Omental fat pad (tissue), 4 donors: Measurements from ENCODE around the gene SPTBN1. TPM values are rescaled to one million over a fixed set of nuclear protein-coding genes. Genes with fewer than 3 reads are reported as not detected.

ENCODE experiments used
- ATAC-seq: fragments of 150-250 bp; one replicate; pipeline ENCODE4 v1.9.1; 2016; ENCODE audit warnings: mild to moderate bottlenecking, moderate library complexity; ENCODE audit not compliant: low FRiP score
- DNase-seq: peaks from one replicate; pipeline ENCODE4 v3.0.0-alpha.2; 2019; ENCODE audit warnings: low spot score
- CTCF ChIP-seq, 3 donors: fragments of 450-650 bp; IDR thresholded peaks; one replicate each; pipeline ENCODE4 v1.5.1; 2016 to 2017; ENCODE audit warnings: antibody characterized with exemption in 3 of 3, mild to moderate bottlenecking in 3 of 3, moderate library complexity in 2 of 3
- total RNA-seq, 4 donors: library from RNA; depleted of rRNA; stranded (reverse); fragments of >200 nt; gene quantifications; one replicate each; pipeline ENCODE4 v1.1.0, GENCODE V29; 2016

SPTBN1 gene
- total RNA-seq, 4 donors from 2014 or later: 681 to 1,046 (median 964) TPM

- TF ChIP-seq CTCF (IDR thresholded peaks at IDR 0.05): no peak
- DNase-seq (no peak), ATAC-seq (no peak)
These were observed 30.6 kb downstream of the SPTBN1 start for GRCh38 chr2:54486766-54487165.

DNA sequence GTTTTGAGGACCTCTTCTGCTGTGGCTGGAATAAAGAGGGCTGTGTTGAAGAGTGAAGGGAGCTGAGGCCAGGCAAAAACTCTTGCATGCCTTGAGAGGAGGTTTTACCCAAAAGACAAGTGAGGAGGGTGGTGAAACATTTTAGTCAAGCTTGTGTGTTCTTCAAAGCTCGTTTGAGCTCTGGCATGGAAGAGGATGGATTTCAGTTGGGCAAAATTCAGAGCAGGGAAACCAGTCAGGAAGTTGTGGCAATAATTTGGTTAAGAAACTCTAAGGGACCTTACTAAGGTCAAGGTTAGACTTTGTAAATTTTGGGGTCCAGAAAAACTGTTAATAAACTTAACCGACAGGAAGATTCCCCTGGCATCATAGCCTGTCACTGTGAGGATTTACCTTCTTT, 34.7 kb downstream of the SPTBN1 start:
- DNase-seq (no peak), ATAC-seq (no peak)
- no peak for TF ChIP-seq CTCF (IDR thresholded peaks at IDR 0.05)

GRCh38 chr2:54492335-54492734, 36.2 kb downstream of the SPTBN1 start:
- DNase-seq (no peak), ATAC-seq (no peak)
- no peak for TF ChIP-seq CTCF (IDR thresholded peaks at IDR 0.05)

GRCh38 chr2:54494087-54494486, 38.0 kb downstream of the SPTBN1 start:
- ATAC-seq (no peak), DNase-seq (no peak)
- TF ChIP-seq CTCF (IDR thresholded peaks at IDR 0.05): no peak

DNA sequence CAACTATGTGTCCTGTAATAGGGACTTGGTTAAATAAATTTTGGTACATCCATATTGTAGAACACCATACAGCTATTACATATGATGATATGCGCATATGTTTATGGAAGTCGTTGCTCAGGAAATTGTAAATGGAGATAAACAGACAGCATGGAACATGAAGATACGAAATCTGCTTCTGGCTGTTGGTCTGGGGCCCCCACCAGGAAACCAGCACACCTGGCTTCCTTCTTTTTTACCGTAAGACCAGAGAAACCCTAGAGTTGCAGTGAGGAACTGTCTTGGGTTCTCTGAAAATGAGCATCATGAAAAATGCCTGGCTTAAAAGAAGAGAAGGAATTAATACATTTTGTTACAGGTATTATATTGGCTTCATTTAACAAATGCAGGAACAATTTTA, 40.8 kb downstream of the SPTBN1 start:
- TF ChIP-seq CTCF (IDR thresholded peaks at IDR 0.05): no peak
- no peak for ATAC-seq
- no peak for DNase-seq

DNA sequence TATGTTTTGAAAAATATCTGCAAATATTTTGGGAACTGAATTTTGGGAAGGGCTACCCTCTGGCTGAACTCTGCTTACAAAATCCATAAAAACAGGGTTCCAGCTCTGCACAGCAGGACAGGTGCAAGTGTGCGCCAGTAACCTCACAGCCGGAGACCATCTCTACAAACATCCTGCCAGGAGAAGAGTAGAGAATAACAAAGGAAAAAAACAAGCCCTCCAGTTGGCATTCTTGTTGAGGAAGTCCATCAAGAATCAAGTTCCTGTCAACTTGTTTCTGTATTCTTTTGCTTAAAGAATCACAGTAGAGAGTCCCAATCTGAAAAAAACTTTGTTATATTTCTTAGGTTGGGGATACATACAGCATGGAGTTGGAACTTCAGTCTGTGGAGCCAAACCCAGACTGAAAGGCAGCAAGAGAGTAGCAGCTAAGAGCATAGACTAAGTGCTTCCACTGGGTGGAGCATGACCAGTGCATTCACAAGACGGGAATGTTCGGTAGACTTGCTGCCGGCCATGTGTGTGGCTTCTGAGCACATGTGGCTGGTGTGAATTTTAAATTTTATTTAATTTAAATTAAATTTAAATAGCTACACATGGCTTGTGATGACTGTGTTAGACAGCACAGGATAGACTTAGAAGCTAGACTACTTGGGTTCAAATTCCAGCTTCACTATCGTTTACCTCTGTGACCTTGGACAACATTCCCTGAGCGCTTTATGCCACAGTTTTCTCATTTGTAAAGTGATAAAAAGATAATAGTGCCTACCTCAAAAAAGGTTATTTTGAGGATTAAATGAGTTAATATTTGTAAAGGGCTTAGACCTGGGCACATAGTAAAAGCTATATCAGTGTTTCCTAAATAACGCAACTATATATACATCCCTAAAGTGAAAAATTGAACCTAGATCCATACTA, 41.9 kb downstream of the SPTBN1 start:
- ATAC-seq (no peak), DNase-seq (no peak)
- TF ChIP-seq CTCF (IDR thresholded peaks at IDR 0.05): no peak

- no peak for TF ChIP-seq CTCF (IDR thresholded peaks at IDR 0.05)
- no peak for ATAC-seq
- no peak for DNase-seq
These were observed 43.5 kb downstream of the SPTBN1 start for GRCh38 chr2:54499661-54500060.
